HG03097 (cell line): Measurements from ENCODE around the gene CHIC2.

Experiments used
- ATAC-seq: cut with Tn5 transposase; IDR thresholded peaks from one replicate; pipeline ENCODE4 v1.9.1; 2021; ENCODE audit not compliant: unreplicated experiment, low FRiP score

CHIC2 gene

DNA sequence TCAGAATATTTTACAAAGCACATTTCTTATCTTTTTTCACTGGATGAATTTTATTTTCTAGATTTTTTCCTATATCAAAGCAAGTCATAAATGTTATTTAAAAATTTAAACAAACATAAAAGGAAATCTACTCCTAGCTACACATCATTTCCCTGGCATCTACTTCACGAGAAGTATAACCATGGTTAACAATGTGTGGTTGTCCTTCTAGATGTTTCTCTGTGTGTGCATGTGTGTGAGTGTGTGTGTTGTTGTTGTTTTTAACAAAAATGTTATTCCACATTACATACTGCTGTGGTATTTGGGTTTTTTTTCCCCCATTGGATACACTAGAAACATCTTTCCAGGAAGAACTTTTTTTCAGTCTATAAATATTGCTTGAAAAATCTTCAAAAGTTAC, 103.1 kb downstream of the CHIC2 start:
- no peak for ATAC-seq

GRCh38 chr4:53960843-53961242, 103.6 kb downstream of the CHIC2 start:
- ATAC-seq: no peak
